HepG2 (cell line): Measurements from ENCODE around the gene UBE2M. TPM values are rescaled to one million over a fixed set of nuclear protein-coding genes. Genes with fewer than 3 reads are reported as not detected.

Experiments
- EHMT2 ChIP-seq: fragments of 200-600 bp; sonication (generic); IDR thresholded peaks from 2 replicates; pipeline ENCODE4 v1.7.0; 2017; ENCODE audit warnings: antibody characterized with exemption, low read depth, low read length, borderline replicate concordance
- IRF9 ChIP-seq: sonication (generic); formaldehyde crosslinking; IDR thresholded peaks from 2 replicates; pipeline ENCODE4 v1.8.0; 2022; ENCODE audit warnings: missing genetic modification reagents, mild to moderate bottlenecking, borderline replicate concordance
- KAT8 ChIP-seq: IDR thresholded peaks from 2 replicates; pipeline ENCODE4 v1.6.1; 2016; ENCODE audit warnings: missing genetic modification reagents, missing compliant biosample characterization
- NR0B2 ChIP-seq: sonication (generic); formaldehyde crosslinking; IDR thresholded peaks from 2 replicates; pipeline ENCODE4 v1.4.0; 2020; ENCODE audit warnings: mild to moderate bottlenecking, missing genetic modification reagents
- SNAPC4 ChIP-seq: sonication (generic); formaldehyde crosslinking; IDR thresholded peaks from 2 replicates; pipeline ENCODE4 v1.4.0; 2020; ENCODE audit warnings: mild to moderate bottlenecking, missing genetic modification reagents
- SYNCRIP ChIP-seq: fragments of 200-400 bp; formaldehyde crosslinking; IDR thresholded peaks from 2 replicates; pipeline ENCODE4 v1.6.1; 2018; ENCODE audit warnings: mild to moderate bottlenecking, low read depth, low read length; ENCODE audit not compliant: insufficient read depth
- ZBTB33 ChIP-seq: sonication (generic); formaldehyde crosslinking; IDR thresholded peaks from 2 replicates; pipeline ENCODE4 v1.4.0; 2020; ENCODE audit warnings: missing genetic modification reagents
- ZFP36L1 ChIP-seq: sonication (generic); formaldehyde crosslinking; IDR thresholded peaks from 2 replicates; pipeline ENCODE4 v1.8.0; 2022; ENCODE audit warnings: mild to moderate bottlenecking, missing genetic modification reagents, moderate library complexity
- ZFYVE20 ChIP-seq: sonication (generic); formaldehyde crosslinking; IDR thresholded peaks from 2 replicates; pipeline ENCODE4 v1.8.0; 2023; ENCODE audit warnings: low read depth, mild to moderate bottlenecking, moderate library complexity, missing genetic modification reagents, borderline replicate concordance
- ZNF263 ChIP-seq: sonication (generic); formaldehyde crosslinking; IDR thresholded peaks from 2 replicates; pipeline ENCODE4 v1.4.0; 2020; ENCODE audit warnings: missing genetic modification reagents
- ZNF703 ChIP-seq: sonication (generic); formaldehyde crosslinking; IDR thresholded peaks from 2 replicates; pipeline ENCODE4 v1.5.1; 2020; ENCODE audit warnings: missing genetic modification reagents, mild to moderate bottlenecking, moderate library complexity, borderline replicate concordance
- ZNF788 ChIP-seq: sonication (generic); formaldehyde crosslinking; IDR thresholded peaks from 2 replicates; pipeline ENCODE4 v1.5.0; 2020; ENCODE audit warnings: mild to moderate bottlenecking, missing genetic modification reagents, borderline replicate concordance
- polyA plus RNA-seq, 8 experiments: library from polyadenylated mRNA; depleted of rRNA in 3 of 8; stranded (reverse) in 7 of 8; unstranded in 1 of 8; fragments of >200 nt; fragmentation: Illumina TruSeq in 4 of 8; extraction: Trizol in 4 of 8; gene quantifications; 2 replicates each; pipeline versions ENCODE4 v1.2.1 to v1.2.3, GENCODE V29; 2011 to 2016; ENCODE audit warnings: low read depth in 4 of 8, missing spikeins in 1 of 8, mixed read lengths in 1 of 8; ENCODE audit not compliant: insufficient read depth in 1 of 8
- total RNA-seq, 5 experiments: library from RNA; depleted of rRNA; stranded (reverse); fragments of >200 nt; fragmentation: Illumina TruSeq; extraction: Trizol; gene quantifications; 2 replicates each; pipeline ENCODE4 v1.2.3, GENCODE V29; 2016; ENCODE audit warnings: low read depth in 1 of 5

Gene UBE2M
- total and polyA plus RNA-seq, 2 of the 13 experiments (the other 11 are each of a cell fraction or from before 2014, with no cell fraction given), result 36.2 to 50.3 TPM

GRCh38 chr19:58572818-58573657 lies 14.6 kb upstream of the UBE2M start, which contains the start of gene MZF1 (continued):
- peak; percentile 41; the same call in 1 of the 2 replicates for TF ChIP-seq IRF9 (CRISPR knock-in tag)
- no peak for TF ChIP-seq SYNCRIP
- no peak for TF ChIP-seq ZNF703 (CRISPR knock-in tag)
- no peak for TF ChIP-seq ZFP36L1 (CRISPR knock-in tag)
- 0 out of 2 replicates have a peak, but pooled peaks have one; percentile 27 for TF ChIP-seq NR0B2
- 0 out of 2 replicates have a peak, but pooled peaks have one; percentile 54 for TF ChIP-seq ZFYVE20
- no peak for TF ChIP-seq ZBTB33 (CRISPR knock-in tag)
- TF ChIP-seq EHMT2, result no peak
- TF ChIP-seq ZNF788 (CRISPR knock-in tag), result peak; percentile 59; the same call in 1 of the 2 replicates
- peak; percentile 74 for TF ChIP-seq KAT8
- peak; percentile 78 for TF ChIP-seq SNAPC4 (CRISPR knock-in tag)
- no peak for TF ChIP-seq ZNF263 (CRISPR knock-in tag)
